NCI-H460 (cell line): ENCODE data around the gene SCTR. TPM values are rescaled to one million over a fixed set of nuclear protein-coding genes. Genes with fewer than 3 reads are reported as not detected.

ENCODE experiments used
- DNase-seq: peaks from one replicate; pipeline ENCODE4 v3.0.0-alpha.2; 2016; ENCODE audit warnings: low read depth; ENCODE audit errors: extremely low read depth
- total RNA-seq: library from RNA; depleted of rRNA; stranded (reverse); fragments of >200 nt; shearing (Covaris generic); gene quantifications from 2 replicates; pipeline ENCODE4 v1.2.3, GENCODE V29; 2014

SCTR gene
- total RNA-seq, 1 experiment from 2014 or later: not detected

GRCh38 chr2:119489232-119489952 is 34.9 kb downstream of the SCTR start:
- DNase-seq: no peak

- no peak for DNase-seq
Measured at GRCh38 chr2:119488245-119489214, 35.8 kb downstream of the SCTR start.

GRCh38 chr2:119487434-119488244 is 36.6 kb downstream of the SCTR start:
- DNase-seq: no peak

GRCh38 chr2:119486886-119487285 is 37.4 kb downstream of the SCTR start:
- no peak for DNase-seq

GRCh38 chr2:119486196-119486827 is 38.0 kb downstream of the SCTR start:
- DNase-seq: no peak

GRCh38 chr2:119485336-119486110 is 38.8 kb downstream of the SCTR start:
- DNase-seq: no peak

GRCh38 chr2:119484834-119485233 is 39.4 kb downstream of the SCTR start:
- DNase-seq: no peak

GRCh38 chr2:119483896-119484718 is 40.2 kb downstream of the SCTR start:
- DNase-seq: no peak

GRCh38 chr2:119483395-119483753 is 40.9 kb downstream of the SCTR start:
- no peak for DNase-seq

GRCh38 chr2:119482481-119483394 is 41.5 kb downstream of the SCTR start:
- no peak for DNase-seq

GRCh38 chr2:119481501-119482455 is 42.5 kb downstream of the SCTR start:
- DNase-seq: no peak

GRCh38 chr2:119480718-119481142 is 43.6 kb downstream of the SCTR start:
- no peak for DNase-seq

- no peak for DNase-seq
Measured at GRCh38 chr2:119480184-119480583, 44.1 kb downstream of the SCTR start.

- DNase-seq: no peak
Measured at GRCh38 chr2:119478978-119479295, 45.3 kb downstream of the SCTR start.

- DNase-seq: no peak
Measured at GRCh38 chr2:119478188-119478977, 45.9 kb downstream of the SCTR start.

- DNase-seq: no peak
Measured at GRCh38 chr2:119477113-119477505, 47.2 kb downstream of the SCTR start.
